HFF-Myc (cell line): ENCODE measurements around the gene LIMCH1.

Experiments
- DNase-seq: peaks from one replicate; pipeline ENCODE4 v3.0.0-alpha.2; 2011; ENCODE audit warnings: low read depth; ENCODE audit errors: extremely low read depth
- H3K4me3 ChIP-seq: replicated peaks from 2 replicates; pipeline ENCODE4 v1.5.1; 2011; ENCODE audit warnings: low read depth, mild to moderate bottlenecking, control low read depth, low read length
- CTCF ChIP-seq: IDR thresholded peaks from 2 replicates; pipeline ENCODE4 v1.5.1; 2012; ENCODE audit warnings: mild to moderate bottlenecking, low read depth, low read length, control low read depth; ENCODE audit errors: missing control alignments

LIMCH1 gene

GRCh38 chr4:41514766-41515481 is 23.0 kb upstream of the LIMCH1 start:
- no peak for DNase-seq
- no peak overlapping the region for H3K4me3 ChIP-seq
- no peak for TF ChIP-seq CTCF

GRCh38 chr4:41517121-41517520 is 20.8 kb upstream of the LIMCH1 start:
- DNase-seq = no peak
- no peak overlapping the region for H3K4me3 ChIP-seq
- no peak for TF ChIP-seq CTCF

- no peak for DNase-seq
- H3K4me3 ChIP-seq = no peak overlapping the region
- TF ChIP-seq CTCF = no peak
These were observed 20.2 kb upstream of the LIMCH1 start for GRCh38 chr4:41517747-41518146.

- H3K4me3 ChIP-seq = no peak overlapping the region
- no peak for TF ChIP-seq CTCF
- DNase-seq = no peak
These were observed 13.5 kb upstream of the LIMCH1 start for GRCh38 chr4:41524425-41524824.

- no peak for TF ChIP-seq CTCF
- no peak for DNase-seq
- H3K4me3 ChIP-seq = no peak overlapping the region
These were observed 12.8 kb upstream of the LIMCH1 start for GRCh38 chr4:41525129-41525528.

- no peak for TF ChIP-seq CTCF
- no peak for DNase-seq
- H3K4me3 ChIP-seq = no peak overlapping the region
These were observed 11.3 kb upstream of the LIMCH1 start for GRCh38 chr4:41526628-41527027.
